ENCODE results near the gene TM9SF1.

Gene TM9SF1, protein sequence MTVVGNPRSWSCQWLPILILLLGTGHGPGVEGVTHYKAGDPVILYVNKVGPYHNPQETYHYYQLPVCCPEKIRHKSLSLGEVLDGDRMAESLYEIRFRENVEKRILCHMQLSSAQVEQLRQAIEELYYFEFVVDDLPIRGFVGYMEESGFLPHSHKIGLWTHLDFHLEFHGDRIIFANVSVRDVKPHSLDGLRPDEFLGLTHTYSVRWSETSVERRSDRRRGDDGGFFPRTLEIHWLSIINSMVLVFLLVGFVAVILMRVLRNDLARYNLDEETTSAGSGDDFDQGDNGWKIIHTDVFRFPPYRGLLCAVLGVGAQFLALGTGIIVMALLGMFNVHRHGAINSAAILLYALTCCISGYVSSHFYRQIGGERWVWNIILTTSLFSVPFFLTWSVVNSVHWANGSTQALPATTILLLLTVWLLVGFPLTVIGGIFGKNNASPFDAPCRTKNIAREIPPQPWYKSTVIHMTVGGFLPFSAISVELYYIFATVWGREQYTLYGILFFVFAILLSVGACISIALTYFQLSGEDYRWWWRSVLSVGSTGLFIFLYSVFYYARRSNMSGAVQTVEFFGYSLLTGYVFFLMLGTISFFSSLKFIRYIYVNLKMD

DNA sequence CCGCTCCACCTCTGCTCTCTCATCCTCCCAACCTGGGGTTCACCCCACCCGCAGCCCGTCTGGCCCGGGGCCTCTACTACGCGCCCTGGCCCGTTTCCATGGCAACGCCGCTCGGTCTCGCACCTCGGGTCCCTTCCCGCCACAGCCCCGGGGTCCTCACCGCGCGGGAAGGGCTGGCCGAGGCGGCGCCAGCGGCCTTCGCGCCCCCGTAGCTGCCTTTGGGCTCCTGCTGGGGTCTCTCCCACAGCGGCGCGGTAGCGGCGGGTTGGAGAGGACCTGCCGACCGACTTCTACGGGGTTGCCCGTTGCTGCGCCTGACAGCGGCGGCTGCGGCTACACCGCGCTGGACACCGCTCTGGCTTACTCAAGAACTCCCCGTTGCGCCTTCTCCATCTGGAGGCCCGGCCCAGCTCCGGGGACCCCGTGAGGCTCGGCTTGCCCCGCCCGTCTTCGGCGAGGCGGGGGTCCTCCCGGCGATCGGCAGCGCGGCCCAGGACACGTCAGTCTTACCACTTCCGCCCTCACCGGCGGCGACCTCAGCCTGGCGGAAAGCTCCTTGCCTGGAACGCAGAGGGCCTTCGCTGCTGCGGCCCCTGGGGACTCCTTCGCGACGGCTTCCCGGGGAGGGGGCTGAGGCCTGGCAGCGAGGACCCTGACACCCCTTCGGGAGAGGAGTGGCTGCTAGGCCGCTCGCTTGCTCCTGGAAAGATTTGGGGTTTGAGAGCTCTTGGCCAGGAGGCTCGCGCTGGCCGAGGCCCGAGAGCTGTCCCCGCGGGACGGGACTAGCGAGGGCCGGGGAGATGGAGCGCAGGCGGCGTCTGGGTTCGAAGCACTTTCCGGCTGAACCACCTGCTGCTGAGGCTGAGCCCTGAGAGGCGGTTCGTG, at the start of gene TM9SF1:
Gene TM9SF1 (minus strand): TSS at position 256 of the 885 bp plus-strand sequence. CDS start 422 bp downstream, outside the sequence.
- DNase-seq (ENCODE audit: low spot score) = peak; percentile 85

- DNase-seq (ENCODE audit: low spot score) = no peak
These were observed 48.1 kb upstream of the TM9SF1 start for GRCh38 chr14:24243336-24243836.

DNA sequence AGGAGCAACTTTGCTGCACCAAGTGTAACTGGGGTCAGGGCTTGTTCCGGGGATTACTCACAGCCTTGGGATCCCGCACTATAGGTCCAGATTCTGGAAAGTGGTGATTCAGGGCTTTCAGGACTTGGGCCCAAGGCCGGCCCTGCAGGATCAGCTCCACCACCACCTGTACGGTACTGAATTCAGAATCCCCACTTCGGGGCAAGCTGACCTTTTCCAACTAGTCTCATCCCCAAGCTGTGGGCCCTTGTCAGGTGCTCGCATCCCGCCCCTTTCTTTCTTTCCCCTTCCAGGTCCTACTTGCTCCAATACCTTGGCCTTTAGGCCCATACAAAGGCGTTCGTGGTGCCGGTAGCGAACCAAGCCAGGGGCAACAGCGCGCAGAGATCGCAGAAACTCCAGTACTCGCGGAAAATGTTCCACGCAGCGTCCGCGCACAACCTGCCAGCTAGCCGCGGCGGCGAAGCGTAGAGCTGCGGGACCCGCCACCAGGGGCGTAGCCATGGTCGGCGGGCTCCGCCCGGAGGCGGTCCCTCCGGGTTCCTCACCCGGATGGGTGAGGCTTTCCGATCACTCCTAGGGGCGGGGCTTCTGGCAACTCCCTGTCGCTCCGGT, 46.7 kb upstream of the TM9SF1 start:
- peak; percentile 93 for DNase-seq (ENCODE audit: low spot score)

- DNase-seq (ENCODE audit: low spot score) = no peak
These were observed 45.1 kb upstream of the TM9SF1 start for GRCh38 chr14:24240110-24240918.

DNA sequence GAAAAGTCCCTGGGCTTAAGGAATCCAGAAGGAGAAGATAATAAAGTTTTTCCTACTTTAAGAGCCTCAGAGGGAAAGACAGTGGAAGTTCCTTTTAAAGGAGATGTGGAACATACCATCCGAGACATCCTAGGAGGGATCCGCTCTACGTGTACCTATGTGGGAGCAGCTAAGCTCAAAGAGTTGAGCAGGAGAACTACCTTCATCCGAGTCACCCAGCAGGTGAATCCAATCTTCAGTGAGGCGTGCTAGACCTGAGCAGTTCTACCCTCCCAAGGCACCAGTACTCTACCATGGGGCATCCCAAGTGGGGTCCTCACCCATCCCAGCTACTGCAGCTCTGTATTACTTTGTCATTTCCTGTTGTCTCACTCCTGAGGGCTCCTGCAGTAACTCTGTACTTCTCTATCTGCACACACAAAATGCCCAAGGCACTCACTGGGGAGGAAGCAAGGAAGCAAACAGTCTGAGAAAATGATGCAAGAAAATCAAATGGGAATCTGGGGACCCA, 43.3 kb upstream of the TM9SF1 start:
- DNase-seq (ENCODE audit: low spot score) = no peak

- no peak for DNase-seq (ENCODE audit: low spot score)
These were observed 42.9 kb upstream of the TM9SF1 start for GRCh38 chr14:24238123-24238522.

DNA sequence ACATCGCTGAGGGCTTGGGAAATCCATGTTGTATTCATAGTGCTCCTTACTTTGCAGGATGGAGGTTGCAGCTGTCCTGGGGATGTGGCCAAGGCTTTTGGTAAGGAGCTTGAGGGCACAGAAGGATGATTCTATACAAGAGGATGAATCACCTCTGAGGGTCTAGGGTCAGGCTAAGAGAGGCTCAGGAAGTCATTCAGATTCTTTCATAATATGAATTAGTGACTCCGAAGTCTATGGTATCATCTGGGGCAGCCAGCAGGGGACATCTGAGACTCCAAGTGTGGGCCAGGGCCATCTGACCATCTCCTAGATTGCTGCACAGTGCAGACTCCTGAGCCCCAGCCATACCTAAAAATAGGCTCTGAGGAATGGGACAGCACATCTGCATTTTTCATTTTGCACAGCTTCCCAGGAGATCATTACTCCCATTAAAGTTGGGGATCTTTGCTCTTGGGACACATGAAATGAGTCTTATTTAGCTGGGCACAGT, 42.3 kb upstream of the TM9SF1 start:
- no peak for DNase-seq (ENCODE audit: low spot score)

DNA sequence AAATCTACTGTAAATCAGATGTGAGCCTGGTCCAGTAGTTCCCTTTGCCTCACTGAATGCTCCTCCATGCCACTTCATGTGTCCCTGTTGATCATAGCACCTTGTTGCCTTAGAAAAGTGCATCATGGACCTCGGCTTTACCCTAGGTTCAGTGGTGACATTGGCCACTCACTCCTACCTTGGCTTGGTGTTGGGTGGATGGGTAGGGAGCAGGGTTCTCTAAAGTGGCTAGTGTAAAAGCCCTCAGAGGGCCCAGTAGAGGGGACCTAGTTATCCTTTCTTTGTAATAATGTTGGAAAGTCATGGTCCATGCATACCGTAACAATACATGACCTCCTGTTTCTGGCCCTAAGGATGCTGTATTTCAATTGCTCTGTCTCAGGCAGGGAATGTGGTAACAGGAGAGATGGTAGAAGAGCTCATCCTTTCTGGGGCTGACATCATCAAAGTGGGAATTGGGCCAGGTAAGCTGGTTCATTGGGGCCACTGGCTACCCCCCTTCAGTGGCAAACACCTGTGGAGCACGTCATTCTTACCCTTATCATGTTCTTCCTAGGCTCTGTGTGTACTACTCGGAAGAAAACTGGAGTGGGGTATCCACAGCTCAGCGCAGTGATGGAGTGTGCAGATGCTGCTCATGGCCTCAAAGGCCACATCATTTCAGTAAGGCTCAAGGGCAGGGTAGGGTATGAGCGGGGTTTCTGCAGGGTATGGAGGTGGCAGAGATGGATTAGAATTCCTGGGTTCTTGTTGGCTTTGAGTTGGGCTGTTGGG, 41.6 kb upstream of the TM9SF1 start:
- no peak for DNase-seq (ENCODE audit: low spot score)

GRCh38 chr14:24235804-24236688, 40.8 kb upstream of the TM9SF1 start:
- no peak for DNase-seq (ENCODE audit: low spot score)

DNA sequence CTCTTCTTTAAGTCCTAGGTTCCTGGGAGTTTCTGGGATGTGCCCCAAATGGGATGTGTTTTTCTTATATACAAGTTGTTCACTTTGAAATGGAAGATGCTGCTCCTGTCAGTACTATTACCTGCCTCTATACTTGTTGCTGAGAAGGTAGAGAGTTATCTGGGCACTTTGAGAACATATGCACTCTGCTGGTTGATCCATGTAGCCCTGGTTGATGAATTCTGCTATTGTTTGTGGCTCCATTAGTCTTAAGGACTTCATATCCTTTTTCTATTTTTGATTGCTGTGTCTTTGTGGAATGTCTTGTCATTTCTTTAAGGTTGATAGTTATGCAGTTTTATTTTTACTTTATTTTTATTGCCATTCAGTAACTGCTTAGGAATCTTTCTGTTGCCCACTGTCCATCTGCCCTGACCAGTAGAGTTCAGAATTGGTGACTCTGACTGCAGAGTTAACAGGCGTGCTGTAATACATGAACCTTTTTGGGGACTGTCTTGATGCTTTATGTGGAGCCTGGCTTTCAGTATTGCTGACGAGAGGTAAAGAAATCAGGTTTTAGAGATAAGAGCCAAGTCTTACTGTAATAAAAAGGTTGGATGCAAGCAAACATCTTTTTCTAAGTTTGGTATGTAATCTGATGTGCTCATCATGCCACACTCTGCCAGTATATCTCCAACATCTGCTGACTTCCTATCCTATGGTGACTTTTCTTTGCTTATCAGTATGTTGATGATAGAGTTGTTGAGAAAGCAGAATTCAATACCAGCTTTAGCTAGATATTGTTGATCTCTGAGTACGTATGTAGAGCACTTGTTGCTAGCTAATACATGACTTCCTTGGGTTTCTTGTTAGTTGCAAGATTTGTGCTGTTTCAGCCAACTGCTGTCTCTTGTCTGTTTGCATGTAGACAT, 39.1 kb upstream of the TM9SF1 start:
- no peak for DNase-seq (ENCODE audit: low spot score)

DNA sequence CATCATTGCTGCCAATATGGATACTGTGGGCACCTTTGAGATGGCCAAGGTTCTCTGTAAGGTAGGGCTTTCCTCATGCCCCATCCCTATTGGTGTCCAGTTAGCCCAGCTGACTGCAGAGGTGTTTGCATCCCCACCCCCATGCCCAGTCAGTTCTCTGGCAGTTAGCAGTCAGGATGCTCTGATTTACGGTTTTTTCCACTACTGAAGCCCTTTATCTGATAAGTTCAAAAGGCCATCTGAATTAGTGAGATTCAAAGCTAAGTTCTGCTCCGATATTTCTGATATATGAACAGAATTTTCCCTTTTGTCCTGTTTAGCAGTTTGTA, 38.3 kb upstream of the TM9SF1 start:
- no peak for DNase-seq (ENCODE audit: low spot score)

- no peak for DNase-seq (ENCODE audit: low spot score)
These were observed 37.6 kb upstream of the TM9SF1 start, which contains the start of gene GMPR2 for GRCh38 chr14:24232645-24233537. Gene GMPR2 (plus strand): TSS chr14:24232929. CDS start chr14:24233254, 325 bp downstream.

GRCh38 chr14:24232121-24232644, 36.9 kb upstream of the TM9SF1 start, which contains the start of gene NEDD8:
Gene NEDD8 (minus strand): TSS chr14:24232367. CDS start chr14:24232267, 100 bp downstream.
- DNase-seq (ENCODE audit: low spot score) = peak; percentile 87

GRCh38 chr14:24231263-24232120, 36.3 kb upstream of the TM9SF1 start:
- DNase-seq (ENCODE audit: low spot score) = no peak

GRCh38 chr14:24228902-24229301, 33.7 kb upstream of the TM9SF1 start:
- no peak for DNase-seq (ENCODE audit: low spot score)

Data from CD4-positive, alpha-beta T cell treated with Interleukin-6 at 100 ng/mL for 8 hours (primary cell).